Sigmoid colon (tissue), 7 donors: ENCODE results near the gene MTAP. TPM values are rescaled to one million over a fixed set of nuclear protein-coding genes. Genes with fewer than 3 reads are reported as not detected.

ENCODE experiments used
- DNase-seq: peaks from one replicate; pipeline ENCODE4 v3.0.0-alpha.2; 2019
- H3K27ac ChIP-seq, 4 donors: fragments of 200-600 bp; sonication (generic); one replicate each; pipeline ENCODE4 v1.5.1; 2016 to 2019; ENCODE audit warnings: mild to moderate bottlenecking in 1 of 4
- H3K27me3 ChIP-seq, 3 donors: fragments of 200-600 bp; sonication (generic); one replicate each; pipeline ENCODE4 v1.5.1; 2019; ENCODE audit warnings: mild to moderate bottlenecking in 1 of 3
- H3K36me3 ChIP-seq, 4 donors: fragments of 200-600 bp; sonication (generic); one replicate each; pipeline ENCODE4 v1.5.1; 2016 to 2019
- H3K4me1 ChIP-seq, 4 donors: fragments of 200-600 bp; sonication (generic); one replicate each; pipeline ENCODE4 v1.5.1; 2017 to 2019
- H3K4me3 ChIP-seq, 4 donors: fragments of 200-600 bp; sonication (generic); one replicate each; pipeline ENCODE4 v1.5.1; 2017 to 2019; ENCODE audit warnings: mild to moderate bottlenecking in 2 of 4, moderate library complexity in 1 of 4
- H3K9me3 ChIP-seq, 4 donors: fragments of 200-600 bp in 3 of 4; sonication (generic) in 3 of 4; one replicate each; pipeline versions ENCODE4 v1.5.1 to v1.6.1; 2013 to 2019
- EP300 ChIP-seq, 4 donors: sonication (generic); formaldehyde crosslinking; IDR thresholded peaks; one replicate each; pipeline ENCODE4 v1.6.1; 2017; ENCODE audit warnings: antibody characterized with exemption in 4 of 4
- POLR2A ChIP-seq, 2 donors: fragments of 450-650 bp; IDR thresholded peaks; one replicate each; pipeline ENCODE4 v1.6.1; 2016; ENCODE audit warnings: antibody characterized with exemption in 2 of 2, mild to moderate bottlenecking in 2 of 2, moderate library complexity in 2 of 2
- POLR2AphosphoS5 ChIP-seq, 4 donors: sonication (generic); formaldehyde crosslinking; IDR thresholded peaks; one replicate each; pipeline ENCODE4 v1.6.1; 2017; ENCODE audit warnings: antibody characterized with exemption in 4 of 4
- WGBS, 2 donors: extraction: QIAGEN DNeasy Blood & Tissue Kit; methylation state at CpG; one replicate each; pipeline ENCODE4 v1.1.7; 2013; 5-methylcytosine and 5-hydroxymethylcytosine counted together
- intact Hi-C: fragments of 100-400 bp; cut with DNase I; formaldehyde crosslinking; loops from one replicate; pipeline ENCODE4 v1.15.1; 2023
- polyA plus RNA-seq, 3 donors: library from polyadenylated mRNA; stranded (reverse); fragments of 200-250 nt; gene quantifications; one replicate each; pipeline ENCODE4 v1.2.3, GENCODE V29; 2013
- total RNA-seq, 4 donors: library from RNA; depleted of rRNA; stranded (reverse); fragments of >200 nt; gene quantifications; one replicate each; pipeline ENCODE4 v1.1.0, GENCODE V29; 2016
- TF ChIP-seq, protein P1 (sequence below), 4 experiments: fragments of 450-650 bp in 3 of 4; fragments of 200-600 bp in 1 of 4; IDR thresholded peaks; one replicate each; pipeline ENCODE4 v1.5.1; 2016 to 2019; ENCODE audit warnings: antibody characterized with exemption in 4 of 4, mild to moderate bottlenecking in 3 of 4, moderate library complexity in 2 of 4
- donor health status: healthy with polysubstance abuse.
- donor health status: Bipolar disorder and iron deficiency.
- donor health status: healthy.

The MTAP gene
- total and polyA plus RNA-seq, 7 donors = 7.6 to 28.5 (median 19.9) TPM

DNA sequence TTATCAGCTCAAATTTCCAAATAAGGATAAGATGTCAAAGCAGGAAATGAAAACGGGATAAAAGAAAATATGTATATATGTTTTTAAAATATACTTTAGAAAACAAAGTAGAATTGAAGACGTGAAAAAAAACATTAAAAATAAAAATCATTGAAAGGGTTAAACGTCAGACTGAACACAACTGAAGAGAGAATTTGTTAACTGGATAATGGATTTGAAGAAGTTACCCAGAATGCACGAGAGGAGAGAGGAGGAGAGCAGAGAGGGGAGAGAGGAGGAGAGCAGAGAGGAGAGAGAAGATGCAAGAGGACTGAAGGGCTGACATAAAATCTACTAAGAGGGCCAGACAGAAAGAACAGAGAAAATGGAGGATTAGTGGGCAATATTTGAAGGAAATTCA lies 103.8 kb downstream of the MTAP start:
- H3K36me3 ChIP-seq = peaks cover 0 to 7% (median 0%) of the 10 kb centered on the region in 4 donors
- no peaks in the 10 kb centered on the region for H3K27me3 ChIP-seq
- DNase-seq = no peak
- WGBS, 2 donors = 95 to 97% methylated on average over 4 of the region's 4 CpGs
- H3K4me1 ChIP-seq = no peaks in the 10 kb centered on the region
- peaks cover 0 to 15% (median 10%) of the 10 kb centered on the region in 4 donors for H3K9me3 ChIP-seq
- TF ChIP-seq POLR2AphosphoS5 (IDR thresholded peaks at IDR 0.05) = no peak
- no peak for TF ChIP-seq EP300 (IDR thresholded peaks at IDR 0.05)
- TF ChIP-seq, protein P1, sequence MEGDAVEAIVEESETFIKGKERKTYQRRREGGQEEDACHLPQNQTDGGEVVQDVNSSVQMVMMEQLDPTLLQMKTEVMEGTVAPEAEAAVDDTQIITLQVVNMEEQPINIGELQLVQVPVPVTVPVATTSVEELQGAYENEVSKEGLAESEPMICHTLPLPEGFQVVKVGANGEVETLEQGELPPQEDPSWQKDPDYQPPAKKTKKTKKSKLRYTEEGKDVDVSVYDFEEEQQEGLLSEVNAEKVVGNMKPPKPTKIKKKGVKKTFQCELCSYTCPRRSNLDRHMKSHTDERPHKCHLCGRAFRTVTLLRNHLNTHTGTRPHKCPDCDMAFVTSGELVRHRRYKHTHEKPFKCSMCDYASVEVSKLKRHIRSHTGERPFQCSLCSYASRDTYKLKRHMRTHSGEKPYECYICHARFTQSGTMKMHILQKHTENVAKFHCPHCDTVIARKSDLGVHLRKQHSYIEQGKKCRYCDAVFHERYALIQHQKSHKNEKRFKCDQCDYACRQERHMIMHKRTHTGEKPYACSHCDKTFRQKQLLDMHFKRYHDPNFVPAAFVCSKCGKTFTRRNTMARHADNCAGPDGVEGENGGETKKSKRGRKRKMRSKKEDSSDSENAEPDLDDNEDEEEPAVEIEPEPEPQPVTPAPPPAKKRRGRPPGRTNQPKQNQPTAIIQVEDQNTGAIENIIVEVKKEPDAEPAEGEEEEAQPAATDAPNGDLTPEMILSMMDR (IDR thresholded peaks at IDR 0.05) = no peak
- TF ChIP-seq POLR2A (IDR thresholded peaks at IDR 0.05) = no peak
- no peak overlapping the region for H3K4me3 ChIP-seq
- intact Hi-C loops = no loop called here
- no peak overlapping the region for H3K27ac ChIP-seq

DNA sequence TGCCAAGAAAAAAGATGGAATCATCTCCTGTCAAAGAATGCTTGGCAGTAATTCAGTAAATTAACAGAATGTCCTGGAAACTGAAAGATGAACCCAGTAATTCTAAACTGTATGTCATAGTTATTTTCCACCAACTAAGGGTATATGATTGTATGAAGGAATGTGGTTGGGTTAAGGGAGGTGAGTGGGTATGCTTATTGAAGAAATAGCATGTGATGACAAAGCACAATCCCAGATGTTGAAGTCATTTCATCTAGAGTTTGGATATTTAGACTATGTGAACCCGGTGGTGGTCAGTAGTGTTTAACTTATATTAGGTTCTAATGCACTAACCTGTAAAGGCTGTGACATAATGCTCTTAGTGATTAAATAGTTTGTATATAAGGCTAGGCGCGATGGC lies 104.4 kb downstream of the MTAP start:
- Histone ChIP-seq H3K4me1 (no peaks in the 10 kb centered on the region), H3K4me3 (no peak overlapping the region), H3K36me3 (peaks cover 0 to 7% (median 0%) of the 10 kb centered on the region in 4 donors), H3K9me3 (peaks cover 0 to 15% (median 10%) of the 10 kb centered on the region in 4 donors), H3K27ac (no peak overlapping the region), H3K27me3 (no peaks in the 10 kb centered on the region)
- intact Hi-C loops = no loop called here
- no peak for DNase-seq
- TF ChIP-seq, protein P1 (IDR thresholded peaks at IDR 0.05) = no peak
- TF ChIP-seq EP300 (IDR thresholded peaks at IDR 0.05) = no peak
- no peak for TF ChIP-seq POLR2AphosphoS5 (IDR thresholded peaks at IDR 0.05)
- TF ChIP-seq POLR2A (IDR thresholded peaks at IDR 0.05) = no peak
- 97 to 98% methylated on average over 3 of the region's 3 CpGs for WGBS, 2 donors

DNA sequence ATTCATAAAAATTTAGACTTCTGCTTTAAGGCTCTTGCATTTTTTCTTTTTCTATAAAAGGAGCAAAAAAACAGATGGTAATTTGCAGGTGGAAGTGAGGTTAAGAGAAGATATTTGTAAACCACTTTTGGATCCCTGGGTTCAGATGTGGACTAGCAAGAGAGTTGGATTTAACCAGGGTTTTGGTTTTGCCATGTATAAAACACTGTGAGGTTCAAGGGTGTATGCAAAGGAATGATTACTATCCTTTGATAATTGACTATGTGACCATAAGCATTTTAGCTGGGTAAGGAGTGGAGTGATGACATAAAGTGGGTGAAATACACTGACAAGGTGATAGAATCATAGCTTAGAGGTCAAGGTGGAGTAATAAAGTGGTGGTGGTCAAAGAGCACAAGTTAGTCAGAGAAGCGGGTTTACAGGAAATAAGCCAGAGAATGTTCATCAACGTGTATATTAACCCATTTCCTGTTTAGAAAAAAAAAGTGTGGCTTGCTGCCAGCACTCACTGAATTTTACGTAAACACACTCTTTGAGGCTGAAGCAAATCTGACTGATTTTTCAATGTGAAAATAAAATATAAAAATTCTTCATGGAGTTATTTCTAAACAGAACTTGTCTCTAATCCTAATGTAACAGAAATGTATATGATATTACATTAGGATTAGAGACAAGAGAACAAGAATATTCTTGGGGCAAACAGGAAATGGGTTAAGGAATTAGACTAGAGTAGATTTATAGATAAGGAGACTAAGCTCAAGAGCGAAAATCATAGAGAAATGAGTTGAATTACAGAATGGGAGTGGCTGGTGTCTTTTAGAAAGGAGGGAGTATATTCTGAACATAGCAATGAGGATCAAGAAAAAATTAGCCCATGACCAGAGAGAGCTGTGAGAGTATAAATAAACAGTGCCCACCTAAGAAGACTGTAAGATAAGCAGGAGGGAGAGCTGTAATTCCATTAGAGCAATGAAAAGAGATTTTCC lies 117.2 kb downstream of the MTAP start:
- DNase-seq = no peak
- WGBS, 2 donors = 2 to 3% methylated on average over 4 of the region's 4 CpGs
- Histone ChIP-seq H3K4me3 (no peak overlapping the region), H3K4me1 (no peaks in the 10 kb centered on the region), H3K36me3 (no peaks in the 10 kb centered on the region), H3K27ac (no peak overlapping the region), H3K27me3 (no peaks in the 10 kb centered on the region), H3K9me3 (no peaks in the 10 kb centered on the region)
- intact Hi-C loops = no loop called here
- TF ChIP-seq EP300 (IDR thresholded peaks at IDR 0.05) (no peak), POLR2AphosphoS5 (IDR thresholded peaks at IDR 0.05) (no peak), POLR2A (IDR thresholded peaks at IDR 0.05) (no peak)
- TF ChIP-seq, protein P1 (IDR thresholded peaks at IDR 0.05) = no peak

DNA sequence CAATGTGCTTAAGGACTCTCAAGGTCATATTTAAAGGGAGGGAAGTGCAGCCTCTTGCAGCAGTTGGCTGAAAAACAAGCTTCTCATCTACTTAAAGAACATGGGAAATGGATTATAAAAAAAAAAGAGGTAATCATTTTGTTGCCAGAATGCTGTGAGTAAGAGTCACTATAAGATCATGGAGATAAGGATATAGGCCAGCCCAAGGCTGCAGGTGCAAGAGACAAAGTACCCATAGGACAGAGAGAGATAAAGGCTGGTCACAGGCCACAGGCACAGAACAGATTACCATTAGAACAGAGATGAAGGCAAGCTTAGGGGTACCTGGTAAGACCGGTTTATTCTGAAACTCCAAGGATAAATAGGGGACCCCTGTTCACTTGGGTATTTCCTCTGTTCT lies 121.3 kb downstream of the MTAP start:
- no peak for DNase-seq
- Histone ChIP-seq H3K36me3 (no peaks in the 10 kb centered on the region), H3K4me1 (no peaks in the 10 kb centered on the region), H3K9me3 (no peaks in the 10 kb centered on the region), H3K27me3 (no peaks in the 10 kb centered on the region), H3K4me3 (no peak overlapping the region), H3K27ac (no peak overlapping the region)
- no peak for TF ChIP-seq POLR2AphosphoS5 (IDR thresholded peaks at IDR 0.05)
- TF ChIP-seq, protein P1 (IDR thresholded peaks at IDR 0.05) = no peak
- TF ChIP-seq POLR2A (IDR thresholded peaks at IDR 0.05) = no peak
- no peak for TF ChIP-seq EP300 (IDR thresholded peaks at IDR 0.05)
- intact Hi-C loops = no loop called here
- WGBS, 2 donors = 94 to 97% methylated on average over 1 of the region's 1 CpG
